ENCODE data around the gene SLIT1.

SLIT1 gene

DNA sequence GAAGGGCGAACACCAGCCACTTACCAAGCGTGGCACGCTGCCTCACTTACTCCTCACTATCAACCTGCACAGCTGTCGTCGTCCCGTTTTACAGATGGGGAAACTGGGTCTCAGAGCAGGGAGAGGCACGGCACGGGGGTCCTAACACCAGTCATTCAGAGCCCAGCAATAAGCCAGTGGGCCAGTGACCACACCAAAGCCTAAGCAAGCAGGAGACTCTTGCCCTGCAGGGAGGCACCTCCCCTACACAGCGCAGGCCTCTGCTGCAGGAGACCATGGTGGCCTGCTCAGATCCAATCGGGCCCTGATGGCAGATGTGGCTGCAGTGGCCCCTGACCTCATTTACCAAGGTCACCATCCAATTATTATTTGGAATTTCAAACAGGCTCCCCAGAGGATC is 4.8 kb downstream of the SLIT1 start:
- Histone ChIP-seq H3K9ac (ENCODE audit: low read length) (no peak overlapping the region), H3K4me1 (ENCODE audit: insufficient read depth, low read length) (peaks cover 6% of the 10 kb centered on the region), H3K27me3 (ENCODE audit: control insufficient read depth in 1 of 2, insufficient read depth in 2 of 2, low read length in 2 of 2) (peaks cover 6 to 21% of the 10 kb centered on the region in 2 donors), H3K9me3 (ENCODE audit: low read length) (no peaks in the 10 kb centered on the region), H3K4me3 (ENCODE audit: low read depth in 1 of 2, low read length in 2 of 2) (no peak overlapping the region), H3K27ac (ENCODE audit: low read depth, low read length) (no peak overlapping the region), H3K36me3 (ENCODE audit: insufficient read depth, low read length) (no peaks in the 10 kb centered on the region)

- H3K9me3 ChIP-seq (ENCODE audit: low read length): no peaks in the 10 kb centered on the region
- no peak overlapping the region for H3K9ac ChIP-seq (ENCODE audit: low read length)
- no peaks in the 10 kb centered on the region for H3K36me3 ChIP-seq (ENCODE audit: insufficient read depth, low read length)
- peaks cover 6 to 15% of the 10 kb centered on the region in 2 donors for H3K27me3 ChIP-seq (ENCODE audit: control insufficient read depth in 1 of 2, insufficient read depth in 2 of 2, low read length in 2 of 2)
- H3K27ac ChIP-seq (ENCODE audit: low read depth, low read length): no peak overlapping the region
- peaks cover 6% of the 10 kb centered on the region for H3K4me1 ChIP-seq (ENCODE audit: insufficient read depth, low read length)
- no peak overlapping the region for H3K4me3 ChIP-seq (ENCODE audit: low read depth in 1 of 2, low read length in 2 of 2)
Observed at GRCh38 chr10:97180363-97180755, 5.4 kb downstream of the SLIT1 start.

- Histone ChIP-seq H3K9ac (ENCODE audit: low read length) (no peak overlapping the region), H3K4me3 (ENCODE audit: low read depth in 1 of 2, low read length in 2 of 2) (no peak overlapping the region), H3K27ac (ENCODE audit: low read depth, low read length) (no peak overlapping the region), H3K27me3 (ENCODE audit: control insufficient read depth in 1 of 2, insufficient read depth in 2 of 2, low read length in 2 of 2) (peaks cover 6 to 10% of the 10 kb centered on the region in 2 donors), H3K9me3 (ENCODE audit: low read length) (no peaks in the 10 kb centered on the region), H3K36me3 (ENCODE audit: insufficient read depth, low read length) (no peaks in the 10 kb centered on the region), H3K4me1 (ENCODE audit: insufficient read depth, low read length) (peaks cover 6% of the 10 kb centered on the region)
Observed at GRCh38 chr10:97179731-97180362, 5.9 kb downstream of the SLIT1 start.

DNA sequence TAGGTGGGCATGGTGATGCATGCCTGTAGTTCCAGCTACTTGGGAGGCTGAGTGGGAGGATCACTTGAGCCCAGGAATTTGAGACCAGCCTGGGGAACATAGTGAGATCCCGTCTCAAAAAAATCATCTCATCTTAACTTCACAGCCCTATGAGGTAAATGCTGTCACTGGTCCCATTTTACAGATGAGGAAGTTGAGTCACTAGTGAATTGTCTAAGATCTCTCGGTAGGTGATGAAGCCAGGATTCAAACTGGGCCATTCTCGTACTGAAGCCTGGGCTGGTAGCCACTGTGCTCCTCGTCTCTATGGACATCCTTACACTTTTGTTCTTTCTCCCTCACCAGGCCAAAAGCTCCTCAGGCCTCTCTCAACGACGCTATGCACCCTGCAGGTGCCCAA is 6.4 kb downstream of the SLIT1 start:
- Histone ChIP-seq H3K4me3 (ENCODE audit: low read depth in 1 of 2, low read length in 2 of 2) (no peak overlapping the region), H3K9ac (ENCODE audit: low read length) (no peak overlapping the region), H3K36me3 (ENCODE audit: insufficient read depth, low read length) (no peaks in the 10 kb centered on the region), H3K27ac (ENCODE audit: low read depth, low read length) (no peak overlapping the region), H3K27me3 (ENCODE audit: control insufficient read depth in 1 of 2, insufficient read depth in 2 of 2, low read length in 2 of 2) (peaks cover 6% of the 10 kb centered on the region in 2 donors), H3K9me3 (ENCODE audit: low read length) (no peaks in the 10 kb centered on the region), H3K4me1 (ENCODE audit: insufficient read depth, low read length) (peaks cover 6% of the 10 kb centered on the region)

- Histone ChIP-seq H3K27me3 (ENCODE audit: control insufficient read depth in 1 of 2, insufficient read depth in 2 of 2, low read length in 2 of 2) (peaks cover 6% of the 10 kb centered on the region in 2 donors), H3K36me3 (ENCODE audit: insufficient read depth, low read length) (no peaks in the 10 kb centered on the region), H3K4me1 (ENCODE audit: insufficient read depth, low read length) (peaks cover 6% of the 10 kb centered on the region), H3K27ac (ENCODE audit: low read depth, low read length) (no peak overlapping the region), H3K9ac (ENCODE audit: low read length) (no peak overlapping the region), H3K9me3 (ENCODE audit: low read length) (no peaks in the 10 kb centered on the region), H3K4me3 (ENCODE audit: low read depth in 1 of 2, low read length in 2 of 2) (no peak overlapping the region)
Observed at GRCh38 chr10:97178074-97178473, 7.7 kb downstream of the SLIT1 start.

GRCh38 chr10:97176226-97176625 is 9.5 kb downstream of the SLIT1 start:
- no peak overlapping the region for H3K27ac ChIP-seq (ENCODE audit: low read depth, low read length)
- peaks cover 6% of the 10 kb centered on the region in 2 donors for H3K27me3 ChIP-seq (ENCODE audit: control insufficient read depth in 1 of 2, insufficient read depth in 2 of 2, low read length in 2 of 2)
- no peaks in the 10 kb centered on the region for H3K36me3 ChIP-seq (ENCODE audit: insufficient read depth, low read length)
- H3K4me3 ChIP-seq (ENCODE audit: low read depth in 1 of 2, low read length in 2 of 2): no peak overlapping the region
- peaks cover 6% of the 10 kb centered on the region for H3K4me1 ChIP-seq (ENCODE audit: insufficient read depth, low read length)
- H3K9ac ChIP-seq (ENCODE audit: low read length): no peak overlapping the region
- H3K9me3 ChIP-seq (ENCODE audit: low read length): no peaks in the 10 kb centered on the region

DNA sequence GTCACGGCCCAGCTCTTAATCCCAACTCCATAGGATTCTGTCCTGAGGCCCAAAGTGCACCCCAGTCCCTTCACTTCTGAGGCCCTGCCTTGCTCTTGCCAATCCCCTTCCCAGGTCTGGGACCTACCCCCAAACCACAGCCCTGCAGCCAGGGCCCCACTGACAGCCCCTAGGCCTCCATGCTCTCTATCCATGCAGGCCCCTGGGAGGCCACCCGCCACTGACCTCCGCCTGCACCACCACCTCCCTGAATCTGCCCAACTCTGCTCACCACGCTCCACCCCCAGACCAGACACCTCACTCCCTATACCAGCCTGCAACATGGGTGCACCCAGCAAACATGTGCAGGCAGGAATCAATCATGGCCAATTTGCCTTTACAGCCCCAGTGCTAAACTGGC is 10.2 kb downstream of the SLIT1 start:
- H3K27ac ChIP-seq (ENCODE audit: low read depth, low read length): no peak overlapping the region
- H3K36me3 ChIP-seq (ENCODE audit: insufficient read depth, low read length): no peaks in the 10 kb centered on the region
- H3K4me1 ChIP-seq (ENCODE audit: insufficient read depth, low read length): peaks cover 6% of the 10 kb centered on the region
- peaks cover 6% of the 10 kb centered on the region in 2 donors for H3K27me3 ChIP-seq (ENCODE audit: control insufficient read depth in 1 of 2, insufficient read depth in 2 of 2, low read length in 2 of 2)
- no peaks in the 10 kb centered on the region for H3K9me3 ChIP-seq (ENCODE audit: low read length)
- H3K9ac ChIP-seq (ENCODE audit: low read length): no peak overlapping the region
- H3K4me3 ChIP-seq (ENCODE audit: low read depth in 1 of 2, low read length in 2 of 2): no peak overlapping the region

GRCh38 chr10:97174941-97175340 is 10.8 kb downstream of the SLIT1 start:
- Histone ChIP-seq H3K4me1 (ENCODE audit: insufficient read depth, low read length) (peaks cover 6% of the 10 kb centered on the region), H3K9me3 (ENCODE audit: low read length) (no peaks in the 10 kb centered on the region), H3K4me3 (ENCODE audit: low read depth in 1 of 2, low read length in 2 of 2) (no peak overlapping the region), H3K9ac (ENCODE audit: low read length) (no peak overlapping the region), H3K27me3 (ENCODE audit: control insufficient read depth in 1 of 2, insufficient read depth in 2 of 2, low read length in 2 of 2) (peaks cover 4 to 6% of the 10 kb centered on the region in 2 donors), H3K36me3 (ENCODE audit: insufficient read depth, low read length) (no peaks in the 10 kb centered on the region), H3K27ac (ENCODE audit: low read depth, low read length) (no peak overlapping the region)

GRCh38 chr10:97174276-97174775 is 11.4 kb downstream of the SLIT1 start:
- Histone ChIP-seq H3K4me3 (ENCODE audit: low read depth in 1 of 2, low read length in 2 of 2) (no peak overlapping the region), H3K27me3 (ENCODE audit: control insufficient read depth in 1 of 2, insufficient read depth in 2 of 2, low read length in 2 of 2) (peaks cover 0 to 6% of the 10 kb centered on the region in 2 donors), H3K27ac (ENCODE audit: low read depth, low read length) (no peak overlapping the region), H3K9me3 (ENCODE audit: low read length) (no peaks in the 10 kb centered on the region), H3K36me3 (ENCODE audit: insufficient read depth, low read length) (no peaks in the 10 kb centered on the region), H3K4me1 (ENCODE audit: insufficient read depth, low read length) (peaks cover 2% of the 10 kb centered on the region), H3K9ac (ENCODE audit: low read length) (no peak overlapping the region)

DNA sequence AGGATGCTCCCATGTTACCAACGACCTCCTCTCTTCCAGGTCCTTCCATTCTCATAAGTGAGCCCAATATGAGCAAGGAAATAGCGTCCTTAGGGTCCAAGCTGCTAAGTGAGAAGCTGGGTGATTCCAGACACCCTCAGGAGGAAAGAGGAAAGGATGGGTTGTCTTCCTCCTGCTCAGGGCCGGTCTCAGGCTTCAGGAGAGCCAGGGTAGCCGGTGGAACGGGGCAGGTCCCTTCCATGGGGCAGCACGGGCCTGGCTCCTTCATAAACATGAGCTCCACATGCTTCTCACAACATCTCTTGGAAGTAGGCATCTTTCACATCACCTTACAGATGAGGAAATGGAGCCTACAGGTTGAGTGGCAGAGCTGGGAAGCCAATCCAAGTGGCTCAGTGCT is 12.7 kb downstream of the SLIT1 start:
- Histone ChIP-seq H3K27me3 (ENCODE audit: control insufficient read depth in 1 of 2, insufficient read depth in 2 of 2, low read length in 2 of 2) (peaks cover 0 to 3% of the 10 kb centered on the region in 2 donors), H3K27ac (ENCODE audit: low read depth, low read length) (no peak overlapping the region), H3K4me3 (ENCODE audit: low read depth in 1 of 2, low read length in 2 of 2) (no peak overlapping the region), H3K9ac (ENCODE audit: low read length) (no peak overlapping the region), H3K36me3 (ENCODE audit: insufficient read depth, low read length) (no peaks in the 10 kb centered on the region), H3K9me3 (ENCODE audit: low read length) (no peaks in the 10 kb centered on the region), H3K4me1 (ENCODE audit: insufficient read depth, low read length) (no peaks in the 10 kb centered on the region)

- Histone ChIP-seq H3K36me3 (ENCODE audit: insufficient read depth, low read length) (no peaks in the 10 kb centered on the region), H3K27me3 (ENCODE audit: control insufficient read depth in 1 of 2, insufficient read depth in 2 of 2, low read length in 2 of 2) (no peaks in the 10 kb centered on the region), H3K4me3 (ENCODE audit: low read depth in 1 of 2, low read length in 2 of 2) (no peak overlapping the region), H3K27ac (ENCODE audit: low read depth, low read length) (no peak overlapping the region), H3K4me1 (ENCODE audit: insufficient read depth, low read length) (no peaks in the 10 kb centered on the region), H3K9ac (ENCODE audit: low read length) (no peak overlapping the region), H3K9me3 (ENCODE audit: low read length) (no peaks in the 10 kb centered on the region)
Observed at GRCh38 chr10:97171001-97171400, 14.8 kb downstream of the SLIT1 start.

Measured in muscle layer of colon (tissue), 2 donors.